A673 (cell line): Measurements from ENCODE around the gene NDC80.

Experiments used
- CTCF ChIP-seq: fragments of 300-800, 200-600 bp; sonication (generic); conservative IDR thresholded peaks from 2 replicates; pipeline ENCODE4 v1.5.1; 2017; ENCODE audit warnings: low read depth, mild to moderate bottlenecking, antibody characterized with exemption, low read length, moderate library complexity, mixed read lengths
- EZH2 ChIP-seq: fragments of 200-600 bp; sonication (generic); IDR thresholded peaks from 2 replicates; pipeline ENCODE4 v1.6.1; 2017; ENCODE audit warnings: borderline replicate concordance, low read depth, mild to moderate bottlenecking, mixed read lengths, antibody characterized with exemption, low read length; ENCODE audit not compliant: poor library complexity, severe bottlenecking

- no peak for TF ChIP-seq EZH2
- no peak for TF ChIP-seq CTCF
These were observed 33.1 kb upstream of the NDC80 start for GRCh38 chr18:2538236-2538635.
